Suprapubic skin (tissue), 4 donors: ENCODE measurements around the gene BRD9.
"Not testable (repeated sequence)": the region's sequence is repeated elsewhere in the genome, so short reads cannot be mapped to it uniquely, and the experiment has no call there.

Experiments used
- CTCF ChIP-seq, 2 donors: fragments of 200-600 bp in 1 of 2; fragments of 450-650 bp in 1 of 2; sonication (generic) in 1 of 2; IDR thresholded peaks; one replicate each; pipeline ENCODE4 v1.5.1; 2016 to 2019; ENCODE audit warnings: antibody characterized with exemption in 2 of 2, mild to moderate bottlenecking in 1 of 2, moderate library complexity in 1 of 2
- EP300 ChIP-seq: sonication (generic); formaldehyde crosslinking; IDR thresholded peaks from one replicate; pipeline ENCODE4 v1.6.1; 2017; ENCODE audit warnings: antibody characterized with exemption
- POLR2A ChIP-seq, 2 donors: fragments of 450-650 bp; IDR thresholded peaks; one replicate each; pipeline ENCODE4 v1.6.1; 2017; ENCODE audit warnings: antibody characterized with exemption in 2 of 2, mild to moderate bottlenecking in 2 of 2, moderate library complexity in 2 of 2
- POLR2AphosphoS5 ChIP-seq, 3 donors: sonication (generic); formaldehyde crosslinking; IDR thresholded peaks; one replicate each; pipeline ENCODE4 v1.6.1; 2017; ENCODE audit warnings: antibody characterized with exemption in 3 of 3

GRCh38 chr5:915346-915745 lies 22.7 kb upstream of the BRD9 start:
- not testable (repeated sequence) for TF ChIP-seq CTCF (IDR thresholded peaks at IDR 0.05); POLR2A (IDR thresholded peaks at IDR 0.05); POLR2AphosphoS5 (IDR thresholded peaks at IDR 0.05); EP300
